Ascending aorta (tissue), 2 donors: ENCODE measurements around the gene WNT11. TPM values are rescaled to one million over a fixed set of nuclear protein-coding genes. Genes with fewer than 3 reads are reported as not detected.

Experiments used
- DNase-seq, 2 donors: peaks; one replicate each; pipeline ENCODE4 v3.0.0-alpha.2; 2019; ENCODE audit warnings: low spot score in 2 of 2
- H3K27ac ChIP-seq, 2 donors: fragments of 200-600 bp; sonication (generic); one replicate each; pipeline ENCODE4 v1.5.1; 2016 to 2017; ENCODE audit warnings: mild to moderate bottlenecking in 1 of 2
- H3K27me3 ChIP-seq: fragments of 200-600 bp; sonication (generic); one replicate; pipeline ENCODE4 v1.5.1; 2017
- H3K36me3 ChIP-seq, 2 donors: fragments of 200-600 bp; sonication (generic); one replicate each; pipeline ENCODE4 v1.5.1; 2016
- H3K4me1 ChIP-seq, 2 donors: fragments of 200-600 bp; sonication (generic); one replicate each; pipeline ENCODE4 v1.5.1; 2016 to 2017; ENCODE audit warnings: mild to moderate bottlenecking in 1 of 2
- H3K4me3 ChIP-seq, 2 donors: fragments of 200-600 bp; sonication (generic); one replicate each; pipeline ENCODE4 v1.5.1; 2016 to 2017; ENCODE audit warnings: mild to moderate bottlenecking in 1 of 2
- H3K9me3 ChIP-seq, 2 donors: fragments of 200-600 bp; sonication (generic); one replicate each; pipeline ENCODE4 v1.5.1; 2016
- CTCF ChIP-seq, 3 experiments: fragments of 200-600 bp in 2 of 3; fragments of 450-650 bp in 1 of 3; sonication (generic) in 2 of 3; IDR thresholded peaks; one replicate each; pipeline ENCODE4 v1.5.1; 2016 to 2019; ENCODE audit warnings: antibody characterized with exemption in 3 of 3, mild to moderate bottlenecking in 1 of 3, moderate library complexity in 1 of 3
- intact Hi-C: fragments of 100-400 bp; cut with DNase I; formaldehyde crosslinking; loops from one replicate; pipeline ENCODE4 v1.15.1; 2023
- total RNA-seq: library from RNA; depleted of rRNA; stranded (reverse); fragments of >200 nt; gene quantifications from one replicate; pipeline ENCODE4 v1.1.0, GENCODE V29; 2016

Gene WNT11
- total RNA-seq, 1 donor from 2014 or later: 11.7 TPM

- intact Hi-C loops: loop anchor here (1.0 to 10.0 kb wide), 10 partner anchors 25 to 830 kb away; partner anchors contain the start of genes ACER3, CAPN5, GVQW3 and LRRC32
- TF ChIP-seq CTCF (IDR thresholded peaks at IDR 0.05): no peak
- Histone ChIP-seq H3K27me3 (no peaks in the 10 kb centered on the region), H3K9me3 (no peaks in the 10 kb centered on the region), H3K27ac (peak overlapping the region; percentile 90), H3K36me3 (no peaks in the 10 kb centered on the region), H3K4me3 (peak overlapping the region; percentile 70 to 89), H3K4me1 (peaks cover 0 to 6% of the 10 kb centered on the region in 2 donors)
- peak; percentile 17 to 84 for DNase-seq
Observed at GRCh38 chr11:76234416-76235232, 28.3 kb upstream of the WNT11 start.

DNA sequence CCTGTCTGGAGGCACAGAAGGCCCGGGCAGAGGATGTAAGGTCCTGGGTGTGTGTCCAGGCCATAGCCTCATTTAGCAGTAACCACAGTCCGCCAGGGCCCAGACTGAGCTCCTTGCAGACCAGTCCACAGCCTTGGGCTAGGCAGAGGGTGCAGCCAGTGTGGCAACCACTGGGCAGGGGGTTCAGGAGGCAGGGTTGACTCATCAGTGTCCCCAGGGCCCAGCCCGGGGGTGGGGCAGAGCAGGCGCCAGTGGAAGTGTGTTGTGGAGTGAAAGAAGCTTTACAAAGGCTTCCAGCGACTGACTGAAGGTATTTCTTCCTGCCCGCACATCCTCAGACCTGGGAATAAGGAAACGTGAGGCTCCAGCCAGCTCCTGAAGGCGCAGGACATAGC lies 27.7 kb upstream of the WNT11 start:
- H3K4me1 ChIP-seq: peaks cover 0 to 6% of the 10 kb centered on the region in 2 donors
- TF ChIP-seq CTCF (IDR thresholded peaks at IDR 0.05): no peak
- H3K27ac ChIP-seq: peak overlapping the region; percentile 90
- intact Hi-C loops: loop anchor here (1.0 to 10.0 kb wide), 7 partner anchors 147 to 831 kb away; partner anchors contain the start of genes ACER3, CAPN5, GVQW3 and THAP12
- no peaks in the 10 kb centered on the region for H3K27me3 ChIP-seq
- H3K4me3 ChIP-seq: peak overlapping the region in 1 of 2 donors; percentile 89
- no peaks in the 10 kb centered on the region for H3K9me3 ChIP-seq
- H3K36me3 ChIP-seq: no peaks in the 10 kb centered on the region
- DNase-seq: peak; percentile 35 to 86

- DNase-seq: no peak
- intact Hi-C loops: loop anchor here (10.0 kb wide), 6 partner anchors 281 to 831 kb away; partner anchors contain the start of genes ACER3, CAPN5, TSKU and UVRAG
- Histone ChIP-seq H3K4me1 (peaks cover 0 to 6% of the 10 kb centered on the region in 2 donors), H3K4me3 (no peak overlapping the region), H3K36me3 (no peaks in the 10 kb centered on the region), H3K27ac (peak overlapping the region; percentile 90), H3K27me3 (no peaks in the 10 kb centered on the region), H3K9me3 (no peaks in the 10 kb centered on the region)
- TF ChIP-seq CTCF (IDR thresholded peaks at IDR 0.05): no peak
Observed at GRCh38 chr11:76233196-76233921, 27.1 kb upstream of the WNT11 start.

DNA sequence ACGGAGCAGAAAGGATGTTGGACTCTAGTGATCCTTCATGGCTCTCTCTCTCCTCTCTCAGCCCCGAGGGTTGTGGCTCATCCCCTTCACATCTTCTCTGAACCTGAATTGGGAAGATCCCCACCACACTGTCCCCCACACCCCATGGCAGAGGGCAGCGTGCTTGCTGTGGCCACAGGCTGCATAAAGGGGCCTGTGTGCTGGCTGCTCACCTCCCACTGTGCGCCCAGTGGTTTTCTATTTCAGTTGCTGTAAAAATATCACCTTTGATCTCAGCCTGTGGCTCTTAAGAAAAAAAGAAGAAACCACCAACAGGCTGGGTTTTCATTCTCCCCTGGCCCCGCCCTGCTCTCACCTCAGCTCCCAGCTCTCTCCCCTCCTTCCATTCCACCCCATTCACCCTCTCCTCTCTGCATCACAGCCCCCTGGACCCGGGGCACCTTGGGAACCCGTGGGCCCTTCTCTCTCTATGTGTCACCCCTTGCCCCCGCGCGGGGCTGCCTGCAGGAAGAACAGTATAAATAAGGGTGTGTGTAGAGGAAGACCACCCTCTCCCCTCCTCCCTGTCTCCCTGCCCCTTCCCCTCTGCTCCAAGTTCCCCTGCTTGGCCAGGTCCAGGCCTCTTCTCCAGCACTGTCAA lies 25.8 kb upstream of the WNT11 start:
- Histone ChIP-seq H3K4me1 (peaks cover 0 to 6% of the 10 kb centered on the region in 2 donors), H3K9me3 (no peaks in the 10 kb centered on the region), H3K36me3 (no peaks in the 10 kb centered on the region), H3K4me3 (no peak overlapping the region), H3K27ac (no peak overlapping the region), H3K27me3 (no peaks in the 10 kb centered on the region)
- intact Hi-C loops: loop anchor here (10.0 kb wide), 6 partner anchors 283 to 833 kb away; partner anchors contain the start of genes ACER3, CAPN5, TSKU and UVRAG
- no peak for TF ChIP-seq CTCF (IDR thresholded peaks at IDR 0.05)
- no peak for DNase-seq

DNA sequence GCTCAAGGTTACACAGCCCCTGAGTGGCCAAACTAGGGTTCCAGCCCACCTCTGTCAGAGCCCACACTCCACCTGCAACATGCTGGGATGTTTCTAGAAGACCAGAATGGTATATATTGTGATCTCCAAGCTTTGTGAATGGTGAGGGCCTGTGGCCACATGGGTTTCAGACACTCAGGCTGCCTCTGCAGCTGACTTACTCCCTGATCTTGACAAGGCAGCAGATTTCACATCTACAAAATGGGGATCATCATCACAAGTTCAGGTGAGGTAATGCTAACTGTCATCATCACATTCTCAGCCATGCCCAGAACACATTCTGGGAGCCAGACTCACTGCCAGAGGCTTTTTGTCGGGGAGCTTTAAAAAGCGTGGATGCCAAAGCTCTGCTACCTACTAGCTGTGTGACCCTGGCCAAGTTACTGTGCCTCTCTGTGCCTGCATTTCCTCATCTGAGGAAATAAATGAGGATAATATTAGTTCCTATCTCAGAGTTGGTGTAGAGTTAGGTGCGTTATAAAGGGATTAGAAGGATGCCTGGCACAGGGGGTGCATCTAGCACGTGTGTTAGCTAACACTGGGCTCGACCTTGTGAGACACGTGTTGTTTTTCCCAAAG lies 24.9 kb upstream of the WNT11 start:
- no peak overlapping the region for H3K4me3 ChIP-seq
- no peaks in the 10 kb centered on the region for H3K27me3 ChIP-seq
- H3K36me3 ChIP-seq: no peaks in the 10 kb centered on the region
- H3K27ac ChIP-seq: no peak overlapping the region
- intact Hi-C loops: loop anchor here (10.0 kb wide), 6 partner anchors 284 to 834 kb away; partner anchors contain the start of genes ACER3, CAPN5, TSKU and UVRAG
- TF ChIP-seq CTCF (IDR thresholded peaks at IDR 0.05): no peak
- no peak for DNase-seq
- no peaks in the 10 kb centered on the region for H3K9me3 ChIP-seq
- H3K4me1 ChIP-seq: peaks cover 0 to 6% of the 10 kb centered on the region in 2 donors
